Body of pancreas (tissue), 4 donors: ENCODE data around the gene THBS2.

Experiments
- CTCF ChIP-seq, 7 experiments: fragments of 450-650 bp in 4 of 7; fragments of 200-600 bp in 3 of 7; sonication (generic) in 3 of 7; IDR thresholded peaks; one replicate each; pipeline ENCODE4 v1.5.1; 2016 to 2019; ENCODE audit warnings: antibody characterized with exemption in 7 of 7
- POLR2A ChIP-seq, 3 donors: fragments of 450-650 bp; IDR thresholded peaks; one replicate each; pipeline ENCODE4 v1.6.1; 2016; ENCODE audit warnings: antibody characterized with exemption in 3 of 3, mild to moderate bottlenecking in 2 of 3

DNA sequence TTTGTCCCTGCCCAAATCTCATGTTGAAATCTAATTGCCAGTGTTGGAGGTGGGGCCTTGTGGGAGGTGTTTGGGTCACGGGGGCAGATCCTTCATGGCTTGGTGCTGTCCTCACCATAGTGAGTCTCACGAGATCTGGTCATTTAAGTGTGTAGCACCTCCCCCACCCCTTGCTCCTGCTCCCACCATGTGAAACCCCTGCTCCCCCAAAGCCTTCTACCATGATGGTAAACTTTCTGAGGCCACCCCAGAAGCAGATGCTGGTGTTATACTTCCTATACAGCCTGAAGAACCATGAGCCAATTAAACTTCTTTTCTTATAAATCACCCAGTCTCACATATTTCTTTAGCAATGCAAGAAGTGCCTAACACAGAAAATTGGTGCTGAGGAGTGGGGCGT is 19.9 kb upstream of the THBS2 start:
- TF ChIP-seq CTCF (IDR thresholded peaks at IDR 0.05) = no peak
- no peak for TF ChIP-seq POLR2A (IDR thresholded peaks at IDR 0.05)
